Stimulated activated CD4-positive, alpha-beta T cell treated with anti-CD3 and anti-CD28 coated beads, Interleukin-1b, Interleukin-23, amount 100 ng/mL, for 24 hours (primary cell): ENCODE data around the gene B3GNT4.
"Not testable (repeated sequence)": the region's sequence is repeated elsewhere in the genome, so short reads cannot be mapped to it uniquely, and the experiment has no call there.

Experiments
- DNase-seq, 4 experiments: peaks; one replicate each; pipeline ENCODE4 v3.0.0-alpha.2; 2020; ENCODE audit warnings: low read depth in 4 of 4, low spot score in 1 of 4

B3GNT4 gene

GRCh38 chr12:122187466-122187865, 16.0 kb upstream of the B3GNT4 start:
- DNase-seq = no peak

GRCh38 chr12:122189626-122190475, 13.7 kb upstream of the B3GNT4 start:
- DNase-seq = no peak

GRCh38 chr12:122190842-122191668, 12.5 kb upstream of the B3GNT4 start:
- DNase-seq = peak in 3 of 4 experiments; percentile 36 to 54 (median 39)

GRCh38 chr12:122192441-122192840, 11.1 kb upstream of the B3GNT4 start:
- no peak for DNase-seq

- no peak for DNase-seq
These were observed 8.7 kb upstream of the B3GNT4 start for GRCh38 chr12:122194804-122195203.

GRCh38 chr12:122195405-122195804, 8.1 kb upstream of the B3GNT4 start:
- no peak for DNase-seq

GRCh38 chr12:122197612-122197966, 5.9 kb upstream of the B3GNT4 start:
- DNase-seq = no peak

GRCh38 chr12:122199484-122200355, 3.8 kb upstream of the B3GNT4 start:
- no peak for DNase-seq

GRCh38 chr12:122200541-122201175, 2.9 kb upstream of the B3GNT4 start:
- DNase-seq = no peak

- no peak for DNase-seq
These were observed 2.1 kb upstream of the B3GNT4 start for GRCh38 chr12:122201381-122201780.

- no peak for DNase-seq
These were observed 1.5 kb upstream of the B3GNT4 start for GRCh38 chr12:122202017-122202416.

GRCh38 chr12:122202811-122203210, 698 bp upstream of the B3GNT4 start:
- DNase-seq = not testable (repeated sequence)

GRCh38 chr12:122204167-122205052, 901 bp downstream of the B3GNT4 start:
- DNase-seq = no peak

GRCh38 chr12:122205053-122205925, 1.8 kb downstream of the B3GNT4 start:
- DNase-seq = no peak

- DNase-seq = no peak
These were observed 2.8 kb downstream of the B3GNT4 start for GRCh38 chr12:122206111-122206881.

GRCh38 chr12:122206976-122207375, 3.5 kb downstream of the B3GNT4 start:
- DNase-seq = no peak

- DNase-seq = no peak
These were observed 3.9 kb downstream of the B3GNT4 start for GRCh38 chr12:122207391-122207790.
